ENCODE data around the gene SYT4.
"Not testable (repeated sequence)": the region's sequence is repeated elsewhere in the genome, so short reads cannot be mapped to it uniquely, and the experiment has no call there.

The SYT4 gene, protein sequence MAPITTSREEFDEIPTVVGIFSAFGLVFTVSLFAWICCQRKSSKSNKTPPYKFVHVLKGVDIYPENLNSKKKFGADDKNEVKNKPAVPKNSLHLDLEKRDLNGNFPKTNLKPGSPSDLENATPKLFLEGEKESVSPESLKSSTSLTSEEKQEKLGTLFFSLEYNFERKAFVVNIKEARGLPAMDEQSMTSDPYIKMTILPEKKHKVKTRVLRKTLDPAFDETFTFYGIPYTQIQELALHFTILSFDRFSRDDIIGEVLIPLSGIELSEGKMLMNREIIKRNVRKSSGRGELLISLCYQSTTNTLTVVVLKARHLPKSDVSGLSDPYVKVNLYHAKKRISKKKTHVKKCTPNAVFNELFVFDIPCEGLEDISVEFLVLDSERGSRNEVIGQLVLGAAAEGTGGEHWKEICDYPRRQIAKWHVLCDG

GRCh38 chr18:43277164-43277600 lies at the start of gene SYT4:
Gene SYT4, minus strand, starts transcription at chr18:43277490. Its CDS starts 209 bp downstream, at chr18:43277281.
- peak; percentile 30 for DNase-seq

DNA sequence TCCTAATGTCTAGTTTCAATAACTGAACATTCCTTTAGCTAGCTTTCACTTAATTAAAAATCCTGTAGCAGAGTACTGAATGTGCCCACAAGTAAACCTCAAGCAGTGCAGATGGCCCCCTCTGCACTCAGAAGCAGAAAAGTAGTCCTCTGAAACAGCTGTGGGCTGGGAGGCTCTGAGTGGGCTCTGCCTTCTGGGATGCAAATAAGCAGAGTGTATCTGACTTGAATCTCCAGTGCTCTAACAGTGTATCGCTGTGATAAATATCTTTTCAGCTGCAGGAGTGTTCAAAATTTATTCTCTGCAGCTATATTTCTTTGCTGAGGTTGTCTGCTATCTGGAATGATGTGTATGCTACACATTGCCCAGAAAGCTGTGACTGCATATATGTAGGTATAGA lies 44.8 kb upstream of the SYT4 start:
- DNase-seq = no peak

- peak; percentile 28 for DNase-seq
These were observed 37.7 kb upstream of the SYT4 start for GRCh38 chr18:43314941-43315340.

GRCh38 chr18:43312891-43313290 lies 35.6 kb upstream of the SYT4 start:
- DNase-seq = peak; percentile 7

GRCh38 chr18:43310239-43310638 lies 32.9 kb upstream of the SYT4 start:
- DNase-seq = no peak

- DNase-seq = no peak
These were observed 26.1 kb upstream of the SYT4 start for GRCh38 chr18:43303376-43303775.

DNA sequence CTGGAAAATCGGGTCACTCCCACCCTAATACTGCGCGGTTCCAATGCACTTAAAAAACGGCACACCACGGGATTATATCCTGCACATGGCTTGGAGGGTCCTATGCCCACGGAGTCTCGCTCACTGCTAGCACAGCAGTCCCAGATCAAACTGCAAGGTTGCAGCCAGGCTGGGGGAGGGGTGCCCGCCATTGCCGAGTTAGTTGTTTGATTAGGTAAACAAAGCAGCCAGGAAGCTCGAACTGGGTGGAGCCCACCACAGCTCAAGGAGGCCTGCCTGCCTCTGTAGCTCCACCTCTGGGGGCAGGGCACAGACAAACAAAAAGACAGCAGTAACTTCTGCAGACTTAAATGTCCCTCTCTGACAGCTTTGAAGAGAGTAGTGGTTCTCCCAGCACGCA lies 8.9 kb upstream of the SYT4 start:
- DNase-seq = not testable (repeated sequence)

DNA sequence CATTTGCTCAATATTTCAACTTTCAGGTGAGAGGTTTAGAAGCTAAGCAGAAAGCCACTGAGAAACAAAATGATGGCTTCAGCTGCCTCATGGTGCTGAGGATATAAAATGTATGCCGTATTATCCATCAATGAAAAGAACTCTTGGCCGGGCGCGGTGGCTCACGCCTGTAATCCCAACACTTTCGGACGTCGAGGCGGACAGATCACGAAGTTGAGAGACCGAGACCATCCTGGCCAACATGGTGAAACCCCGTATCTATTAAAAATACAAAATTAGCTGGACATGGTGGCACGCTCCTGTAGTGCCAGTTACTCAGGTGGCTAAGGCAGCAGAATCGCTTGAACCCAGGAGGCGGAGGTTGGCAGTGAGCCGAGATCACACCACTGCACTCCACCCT lies 6.0 kb upstream of the SYT4 start:
- no peak for DNase-seq

GRCh38 chr18:43279015-43279744 lies 1.9 kb upstream of the SYT4 start:
- DNase-seq = no peak

DNA sequence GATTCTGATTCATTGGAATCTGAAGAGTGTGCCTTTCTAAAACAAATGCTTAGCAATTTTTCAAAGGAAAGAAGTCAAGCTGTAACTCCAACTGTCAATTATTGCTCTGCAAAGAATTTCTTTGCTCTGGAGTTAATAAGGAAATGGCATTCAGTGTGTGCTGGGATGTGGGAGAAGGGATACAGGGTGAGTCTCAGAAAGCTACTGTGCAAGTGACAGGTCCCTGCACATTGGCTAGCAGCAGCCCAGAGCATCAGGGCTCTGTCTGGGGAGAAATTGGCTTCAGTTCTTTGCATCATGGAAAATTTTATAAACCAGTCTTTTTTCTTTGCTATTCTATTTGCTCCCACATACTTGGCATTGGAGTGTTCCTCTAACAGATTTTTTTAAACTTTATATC lies 1.1 kb upstream of the SYT4 start:
- DNase-seq = no peak

- no peak for DNase-seq
These were observed 799 bp downstream of the SYT4 start for GRCh38 chr18:43276491-43276890.

GRCh38 chr18:43275546-43275945 lies 1.7 kb downstream of the SYT4 start:
- no peak for DNase-seq

DNA sequence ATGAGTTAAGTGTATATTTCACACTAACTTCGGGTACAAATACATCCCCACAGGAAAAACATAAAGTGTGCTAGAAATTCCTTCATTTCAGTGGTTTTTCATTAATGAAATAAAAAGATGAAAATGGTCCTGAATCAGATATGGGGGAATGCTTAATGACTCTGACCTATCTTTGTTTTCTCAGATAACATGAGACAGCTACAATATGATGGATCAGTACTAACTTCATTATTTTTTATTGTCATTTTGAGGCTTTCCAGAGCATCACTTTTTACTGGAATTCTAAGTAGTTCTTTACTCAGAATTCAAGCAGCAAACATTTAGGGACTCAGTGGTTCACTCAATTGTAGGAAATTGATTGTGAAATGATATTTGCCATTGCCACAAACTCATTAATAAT lies 2.8 kb downstream of the SYT4 start:
- no peak for DNase-seq

GRCh38 chr18:43271593-43272432 lies 5.5 kb downstream of the SYT4 start:
- peak; percentile 50 for DNase-seq

DNA sequence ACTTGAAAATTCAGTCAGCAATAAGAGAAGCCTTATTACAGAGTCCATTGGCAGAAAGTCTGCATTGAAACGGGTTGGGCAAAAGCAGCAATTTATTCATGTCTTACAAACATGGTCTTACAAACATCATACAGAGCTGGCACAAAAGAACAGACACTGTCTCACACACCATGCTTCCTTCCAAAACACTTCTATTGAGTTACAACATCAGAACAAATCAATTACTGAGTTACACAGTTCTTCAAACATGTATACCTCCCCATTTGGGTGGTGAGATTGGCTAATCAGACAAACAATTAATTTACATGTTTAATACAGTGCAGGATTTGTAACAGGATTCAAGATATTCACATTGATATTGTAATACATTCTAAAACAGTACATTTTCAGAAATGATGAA lies 9.5 kb downstream of the SYT4 start:
- no peak for DNase-seq

DNA sequence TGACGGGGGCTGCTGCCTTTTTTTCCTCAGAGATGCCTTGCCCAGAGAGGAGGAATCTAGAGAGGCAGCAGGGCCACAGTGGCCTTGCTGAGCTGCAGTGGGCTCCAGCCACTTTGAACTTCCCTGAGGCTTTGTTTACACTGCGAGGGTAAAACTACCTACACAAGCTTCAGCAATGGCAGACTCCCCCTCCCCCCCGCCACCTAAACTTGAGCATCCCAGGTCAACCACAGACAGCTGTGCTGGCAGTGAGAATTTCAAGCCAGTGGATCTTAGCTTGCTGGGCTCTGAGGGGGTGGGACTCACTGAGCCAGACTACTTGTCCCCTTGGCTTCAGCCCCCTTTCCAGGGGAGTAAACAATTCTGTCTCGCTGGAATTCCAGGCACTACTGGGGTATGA lies 11.8 kb downstream of the SYT4 start:
- no peak for DNase-seq

DNA sequence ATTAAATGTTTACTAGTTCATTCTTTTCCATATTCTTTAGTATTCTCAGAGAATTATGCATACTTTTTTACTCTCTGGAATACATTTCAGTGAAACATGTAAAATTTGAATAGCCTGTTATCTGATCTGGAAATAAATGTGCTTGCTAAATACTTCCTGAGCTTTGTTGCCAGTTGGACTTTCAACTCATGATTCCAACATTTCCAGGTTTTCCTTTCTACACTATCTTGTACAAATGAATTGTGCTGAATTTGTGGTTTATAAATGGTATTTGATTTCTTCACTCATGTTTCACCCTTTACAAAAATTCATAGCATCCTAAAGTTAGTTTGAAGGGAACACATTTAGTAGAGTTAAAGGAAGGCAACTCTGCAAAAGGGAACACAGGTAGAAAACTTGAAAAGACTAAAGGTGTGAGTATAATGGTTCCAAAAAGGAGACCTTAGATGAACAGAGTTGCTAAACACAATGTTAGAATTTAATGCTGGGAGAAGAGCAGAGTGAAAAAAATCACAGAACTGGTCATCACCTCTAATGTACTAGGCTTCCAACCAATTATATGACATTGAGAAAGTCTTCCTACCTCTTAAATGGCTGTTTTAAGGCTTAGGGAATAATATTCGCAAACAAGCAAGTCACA lies 28.6 kb downstream of the SYT4 start:
- DNase-seq = no peak

DNA sequence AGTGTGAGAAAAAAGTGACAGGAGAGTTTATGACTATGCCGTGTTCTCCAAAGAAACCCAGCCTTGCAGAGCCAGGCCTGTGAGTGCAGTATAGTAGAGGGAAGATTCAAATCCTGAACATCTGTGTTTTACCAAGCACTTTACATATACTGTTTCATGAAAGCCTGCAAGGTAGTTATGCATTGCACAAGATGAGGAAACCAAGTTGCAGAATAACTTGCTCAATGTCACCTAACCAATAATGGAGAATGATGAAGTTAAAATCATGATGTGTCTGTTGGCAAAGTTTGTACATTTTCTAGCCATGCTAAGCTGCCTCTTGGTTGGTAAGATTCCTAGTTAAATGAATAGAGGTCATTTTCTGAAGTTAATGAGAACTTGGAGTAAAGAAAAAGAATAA lies 29.3 kb downstream of the SYT4 start:
- DNase-seq = no peak

DNA sequence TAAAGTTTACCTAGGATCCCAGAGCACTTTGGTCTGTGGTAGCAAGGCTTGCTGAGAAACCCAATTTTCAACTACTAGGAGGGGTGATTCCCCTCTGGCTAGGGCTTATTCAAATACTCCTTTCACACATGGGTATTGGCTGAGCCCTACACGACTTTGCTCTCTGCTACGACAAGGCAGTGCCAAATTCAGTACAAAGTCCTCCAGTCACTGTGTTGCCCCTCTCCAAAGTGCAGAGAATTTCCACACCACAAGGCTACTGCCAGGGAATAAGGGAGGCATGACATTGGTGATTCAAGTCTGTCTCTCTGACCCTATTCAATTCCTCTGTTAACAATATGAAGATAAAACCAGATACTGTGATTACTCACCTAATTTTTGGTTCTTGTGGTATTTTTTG lies 38.9 kb downstream of the SYT4 start:
- no peak for DNase-seq

DNA sequence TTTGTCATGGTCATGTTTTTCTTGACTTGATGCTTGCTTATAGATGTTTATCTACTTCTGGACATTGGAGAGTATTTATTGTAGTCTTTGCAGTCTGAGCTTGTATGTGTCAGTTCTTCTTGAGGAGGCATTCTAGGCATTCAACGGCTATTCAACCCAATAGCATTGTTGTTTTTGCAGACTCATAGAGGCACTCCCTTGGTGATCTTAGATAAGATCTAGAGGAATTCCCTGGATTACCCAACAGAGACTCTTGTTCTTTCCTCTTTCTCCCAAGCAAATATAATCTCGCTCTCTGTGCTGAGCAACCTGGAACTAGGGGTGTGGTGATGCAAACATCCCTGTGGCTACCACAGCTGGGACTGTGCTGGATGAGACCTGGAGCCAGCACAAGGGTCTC lies 40.4 kb downstream of the SYT4 start:
- DNase-seq = no peak

DNA sequence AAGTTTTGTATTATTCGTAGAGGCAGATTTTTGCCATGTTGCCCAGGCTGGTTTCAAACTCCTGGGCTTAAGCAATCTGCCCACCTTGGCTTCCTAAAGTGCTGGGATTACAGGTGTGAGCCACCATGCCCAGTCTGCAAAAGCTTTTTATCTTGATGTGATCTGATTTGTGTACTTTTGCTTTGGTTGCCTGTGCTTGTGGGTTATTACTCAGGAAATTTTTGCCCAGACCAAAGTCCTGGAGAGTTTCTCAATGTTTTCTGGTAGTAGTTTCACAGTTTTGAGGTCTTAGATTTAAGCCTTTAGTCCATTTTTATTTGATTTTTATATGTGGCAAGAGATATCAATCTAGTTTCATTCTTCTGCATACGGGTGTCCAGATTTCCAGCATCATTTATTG lies 42.4 kb downstream of the SYT4 start:
- no peak for DNase-seq

GRCh38 chr18:43222501-43222900 lies 54.8 kb downstream of the SYT4 start:
- no peak for DNase-seq

- DNase-seq = no peak
These were observed 56.6 kb downstream of the SYT4 start for GRCh38 chr18:43220691-43221090.
